Esophagus muscularis mucosa (tissue), 4 donors: ENCODE data around the gene MYH6.

Experiments used
- CTCF ChIP-seq, 3 experiments: fragments of 200-600 bp in 2 of 3; fragments of 450-650 bp in 1 of 3; sonication (generic) in 2 of 3; IDR thresholded peaks; one replicate each; pipeline ENCODE4 v1.5.1; 2017 to 2019; ENCODE audit warnings: antibody characterized with exemption in 3 of 3, mild to moderate bottlenecking in 2 of 3, moderate library complexity in 1 of 3
- EP300 ChIP-seq: sonication (generic); formaldehyde crosslinking; IDR thresholded peaks from one replicate; pipeline ENCODE4 v1.6.1; 2017; ENCODE audit warnings: antibody characterized with exemption
- POLR2A ChIP-seq: fragments of 450-650 bp; IDR thresholded peaks from one replicate; pipeline ENCODE4 v1.6.1; 2017; ENCODE audit warnings: antibody characterized with exemption, moderate library complexity, mild to moderate bottlenecking, low read depth
- POLR2AphosphoS5 ChIP-seq, 2 donors: sonication (generic); formaldehyde crosslinking; IDR thresholded peaks; one replicate each; pipeline ENCODE4 v1.6.1; 2017; ENCODE audit warnings: antibody characterized with exemption in 2 of 2

- TF ChIP-seq CTCF (IDR thresholded peaks at IDR 0.05): no peak
- no peak for TF ChIP-seq EP300
- no peak for TF ChIP-seq POLR2A
- no peak for TF ChIP-seq POLR2AphosphoS5 (IDR thresholded peaks at IDR 0.05)
Observed at GRCh38 chr14:23389396-23389795, 18.7 kb downstream of the MYH6 start.
